Measurements from ENCODE around the gene PCBP1.
"Not testable (repeated sequence)": the region's sequence is repeated elsewhere in the genome, so short reads cannot be mapped to it uniquely, and the experiment has no call there.

PCBP1 gene

DNA sequence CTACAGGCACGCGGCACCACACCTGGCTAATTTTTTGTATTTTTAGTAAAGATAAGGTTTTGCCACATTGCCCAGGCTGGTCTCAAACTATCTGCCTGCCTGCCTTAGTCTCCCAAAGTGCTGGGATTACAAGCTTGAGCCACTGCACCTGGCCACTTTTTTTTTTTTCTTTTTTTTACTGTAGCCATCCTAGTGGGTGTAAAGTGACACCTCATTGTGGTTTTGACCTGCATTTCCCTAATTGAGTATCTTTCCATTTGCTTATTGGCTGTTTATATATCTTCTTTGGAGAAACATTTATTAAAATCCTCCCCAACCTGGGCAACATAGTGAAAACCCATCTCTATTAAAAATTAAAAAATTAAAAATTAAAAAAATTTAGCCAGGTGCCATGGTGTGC is 12.0 kb downstream of the PCBP1 start:
- TF ChIP-seq, protein P1, sequence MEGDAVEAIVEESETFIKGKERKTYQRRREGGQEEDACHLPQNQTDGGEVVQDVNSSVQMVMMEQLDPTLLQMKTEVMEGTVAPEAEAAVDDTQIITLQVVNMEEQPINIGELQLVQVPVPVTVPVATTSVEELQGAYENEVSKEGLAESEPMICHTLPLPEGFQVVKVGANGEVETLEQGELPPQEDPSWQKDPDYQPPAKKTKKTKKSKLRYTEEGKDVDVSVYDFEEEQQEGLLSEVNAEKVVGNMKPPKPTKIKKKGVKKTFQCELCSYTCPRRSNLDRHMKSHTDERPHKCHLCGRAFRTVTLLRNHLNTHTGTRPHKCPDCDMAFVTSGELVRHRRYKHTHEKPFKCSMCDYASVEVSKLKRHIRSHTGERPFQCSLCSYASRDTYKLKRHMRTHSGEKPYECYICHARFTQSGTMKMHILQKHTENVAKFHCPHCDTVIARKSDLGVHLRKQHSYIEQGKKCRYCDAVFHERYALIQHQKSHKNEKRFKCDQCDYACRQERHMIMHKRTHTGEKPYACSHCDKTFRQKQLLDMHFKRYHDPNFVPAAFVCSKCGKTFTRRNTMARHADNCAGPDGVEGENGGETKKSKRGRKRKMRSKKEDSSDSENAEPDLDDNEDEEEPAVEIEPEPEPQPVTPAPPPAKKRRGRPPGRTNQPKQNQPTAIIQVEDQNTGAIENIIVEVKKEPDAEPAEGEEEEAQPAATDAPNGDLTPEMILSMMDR (IDR thresholded peaks at IDR 0.05; ENCODE audit: low read depth, low read length), result no peak
- no peak for DNase-seq (ENCODE audit: low read depth in 2 of 2)
- no peak overlapping the region for H3K4me3 ChIP-seq (replicated peaks in 1 of 2; ENCODE audit: low read depth in 2 of 2, low read length in 2 of 2)

- DNase-seq (ENCODE audit: low read depth in 2 of 2), result no peak
- H3K4me3 ChIP-seq (replicated peaks in 1 of 2; ENCODE audit: low read depth in 2 of 2, low read length in 2 of 2), result no peak overlapping the region
- TF ChIP-seq, protein P1 (IDR thresholded peaks at IDR 0.05; ENCODE audit: low read depth, low read length), result no peak
Observed at GRCh38 chr2:70101174-70101573, 13.9 kb downstream of the PCBP1 start.

DNA sequence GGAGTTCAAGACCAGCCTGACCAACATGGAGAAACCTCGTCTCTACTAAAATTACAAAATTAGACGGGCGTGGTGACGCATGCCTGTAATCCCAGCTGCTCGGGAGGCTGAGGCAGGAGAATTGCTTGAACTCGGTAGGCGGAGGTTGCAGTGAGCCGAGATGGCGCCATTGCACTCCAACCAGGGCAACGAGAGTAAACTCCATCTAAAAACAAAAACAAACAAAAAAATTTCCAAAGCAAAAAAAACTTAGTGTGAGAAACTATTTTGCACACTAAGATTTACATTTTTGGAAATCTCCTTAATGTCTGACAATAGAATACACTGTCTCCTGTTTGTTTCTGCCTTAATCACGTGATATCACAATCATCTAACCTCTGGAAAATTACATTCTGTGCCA is 14.4 kb downstream of the PCBP1 start:
- DNase-seq (ENCODE audit: low read depth in 2 of 2), result not testable (repeated sequence)

GRCh38 chr2:70102323-70102905 is 15.1 kb downstream of the PCBP1 start:
- DNase-seq (ENCODE audit: low read depth in 2 of 2), result not testable (repeated sequence)

More for the DNA sequence above, 14.4 kb downstream of the PCBP1 start:
- H3K4me3 ChIP-seq (replicated peaks in 1 of 2; ENCODE audit: low read depth in 2 of 2, low read length in 2 of 2), result not testable (repeated sequence)

DNA sequence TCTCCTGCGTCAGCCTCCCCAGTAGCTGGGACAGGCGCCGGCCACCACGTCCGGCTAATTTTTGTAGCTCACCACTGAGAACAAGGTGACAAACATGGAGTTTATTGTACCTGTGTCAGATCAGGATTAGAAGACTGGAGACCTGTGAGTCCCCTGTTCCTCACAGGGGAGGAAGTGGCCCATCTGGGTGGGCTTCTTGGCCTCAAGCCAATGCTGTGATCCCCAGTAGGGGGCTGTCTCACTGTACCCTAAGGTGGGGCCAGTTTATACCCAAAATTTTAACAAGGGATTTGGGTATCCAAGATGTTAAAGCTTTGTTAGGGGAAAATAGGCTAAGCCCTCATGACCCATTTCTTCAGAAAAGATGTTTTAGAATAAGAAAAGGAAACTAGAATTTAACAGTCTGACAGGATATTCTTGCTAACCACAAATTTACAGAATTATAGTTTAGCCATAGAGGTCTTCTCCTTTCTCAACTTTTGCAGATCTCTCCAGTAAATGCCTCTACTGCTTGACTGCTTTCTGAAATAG is 16.3 kb downstream of the PCBP1 start:
- TF ChIP-seq, protein P1 (IDR thresholded peaks at IDR 0.05; ENCODE audit: low read depth, low read length), result no peak

More at GRCh38 chr2:70102323-70102905, 15.1 kb downstream of the PCBP1 start:
- H3K4me3 ChIP-seq (replicated peaks in 1 of 2; ENCODE audit: low read depth in 2 of 2, low read length in 2 of 2), result not testable (repeated sequence)

DNA sequence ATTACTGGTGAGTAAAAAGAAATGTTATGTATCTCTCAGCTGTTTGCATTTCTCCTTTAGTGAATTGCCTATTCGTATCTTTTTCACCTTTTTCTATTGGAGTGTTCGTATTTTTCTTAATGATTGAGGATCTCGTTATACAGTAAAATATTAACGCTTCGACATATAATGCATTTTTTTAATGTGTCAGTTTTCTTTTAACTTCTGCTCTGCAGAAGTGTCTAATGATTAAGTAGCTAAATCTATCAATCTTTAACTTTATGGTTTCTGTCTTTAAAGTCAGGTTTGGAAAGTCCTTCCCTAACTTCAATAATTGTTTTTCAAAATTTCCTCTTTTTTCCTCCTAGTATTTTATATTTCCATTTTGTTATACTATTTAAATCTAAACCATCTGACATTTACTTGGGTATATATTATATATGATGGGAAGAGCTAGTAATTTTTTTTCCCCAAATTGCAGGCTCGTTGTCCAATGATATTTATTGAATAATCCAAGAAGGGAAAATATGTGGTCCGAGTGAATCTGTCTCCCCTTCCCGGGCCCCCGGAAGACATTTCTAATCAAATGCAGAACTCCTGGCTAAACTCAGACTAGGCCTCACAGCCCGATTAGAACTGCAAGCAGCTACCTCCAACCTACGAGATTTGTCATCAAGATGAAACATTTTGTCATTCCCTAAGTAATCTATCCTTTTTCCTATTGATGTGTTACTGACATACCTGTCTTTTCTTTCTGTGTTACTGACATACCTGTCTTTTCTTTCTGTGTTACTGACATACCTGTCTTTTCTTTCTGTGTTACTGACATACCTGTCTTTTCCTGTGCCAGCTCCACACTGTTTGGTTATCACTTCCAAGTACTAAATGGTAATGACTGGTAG is 17.2 kb downstream of the PCBP1 start:
- TF ChIP-seq, protein P1 (IDR thresholded peaks at IDR 0.05; ENCODE audit: low read depth, low read length), result no peak
- no peak overlapping the region for H3K4me3 ChIP-seq (replicated peaks in 1 of 2; ENCODE audit: low read depth in 2 of 2, low read length in 2 of 2)
- DNase-seq (ENCODE audit: low read depth in 2 of 2), result peak; percentile 70 to 80

More for the DNA sequence above, 16.3 kb downstream of the PCBP1 start:
- no peak for DNase-seq (ENCODE audit: low read depth in 2 of 2)
- no peak overlapping the region for H3K4me3 ChIP-seq (replicated peaks in 1 of 2; ENCODE audit: low read depth in 2 of 2, low read length in 2 of 2)

DNA sequence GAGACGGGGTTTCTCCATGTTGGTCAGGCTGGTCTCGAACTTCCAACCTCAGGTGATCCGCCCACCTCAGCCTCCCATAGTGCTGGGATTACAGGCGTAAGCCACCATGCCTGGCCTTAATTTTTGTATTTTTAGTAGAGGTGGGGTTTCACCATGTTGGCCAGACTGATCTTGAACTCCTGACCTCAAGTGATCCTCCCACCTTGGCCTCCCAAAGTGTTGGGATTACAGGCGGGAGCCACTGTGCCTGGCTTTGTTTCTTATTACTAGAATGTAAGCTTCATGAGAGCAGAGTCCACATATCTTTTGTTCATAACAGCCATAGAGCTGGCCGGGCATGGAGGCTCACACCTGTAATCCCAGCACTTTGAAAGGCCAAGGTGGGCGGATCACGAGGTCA is 18.9 kb downstream of the PCBP1 start:
- not testable (repeated sequence) for DNase-seq (ENCODE audit: low read depth in 2 of 2); H3K4me3 ChIP-seq (replicated peaks in 1 of 2; ENCODE audit: low read depth in 2 of 2, low read length in 2 of 2)

- not testable (repeated sequence) for H3K4me3 ChIP-seq (replicated peaks in 1 of 2; ENCODE audit: low read depth in 2 of 2, low read length in 2 of 2); DNase-seq (ENCODE audit: low read depth in 2 of 2)
Observed at GRCh38 chr2:70110397-70110796, 23.1 kb downstream of the PCBP1 start.
